Measurements from ENCODE around the gene PCSK4.
"Not testable (repeated sequence)": the region's sequence is repeated elsewhere in the genome, so short reads cannot be mapped to it uniquely, and the experiment has no call there.

PCSK4 gene

GRCh38 chr19:1499231-1499630 lies 9.1 kb upstream of the PCSK4 start:
- CTCF ChIA-PET; H3K9me3 ChIP-seq (ENCODE audit: control insufficient read depth, insufficient read depth, low read depth, low read length); H3K27ac ChIP-seq (ENCODE audit: extremely low read depth, low read depth, low read length); H3K4me3 ChIP-seq (ENCODE audit: low read depth, low read length); H3K36me3 ChIP-seq (ENCODE audit: control insufficient read depth in 2 of 2, insufficient read depth in 1 of 2, low read length in 2 of 2); POLR2A ChIA-PET; H3K4me1 ChIP-seq (ENCODE audit: control insufficient read depth, insufficient read depth, low read length): not testable (repeated sequence)

- Histone ChIP-seq H3K4me3 (ENCODE audit: low read depth, low read length) (no peak overlapping the region), H3K4me1 (ENCODE audit: control insufficient read depth, insufficient read depth, low read length) (no peaks in the 10 kb centered on the region; the same call in 1 of the 2 replicates), H3K36me3 (ENCODE audit: control insufficient read depth in 2 of 2, insufficient read depth in 1 of 2, low read length in 2 of 2) (no peaks in the 10 kb centered on the region), H3K9me3 (ENCODE audit: control insufficient read depth, insufficient read depth, low read depth, low read length) (no peaks in the 10 kb centered on the region), H3K27ac (ENCODE audit: extremely low read depth, low read depth, low read length) (no peak overlapping the region; the same call in 1 of the 2 replicates)
- ChIA-PET CTCF (interaction anchor here (0.6 kb wide), 1 partner anchor 17 kb away, joined by 4 read pairs; no protein-coding TSS in a partner anchor), POLR2A (no interaction called here)
- TF ChIP-seq TSHZ1 (tag by site-specific recombination; IDR thresholded peaks at IDR 0.05; ENCODE audit: borderline replicate concordance) (no peak), ZNF585B (tag by site-specific recombination; IDR thresholded peaks at IDR 0.05) (no peak), SP3 (tag by site-specific recombination; IDR thresholded peaks at IDR 0.05) (no peak), ZNF324 (tag by site-specific recombination; IDR thresholded peaks at IDR 0.05) (no peak), KLF10 (tag by site-specific recombination; IDR thresholded peaks at IDR 0.05) (no peak), PRDM6 (tag by site-specific recombination; IDR thresholded peaks at IDR 0.05) (no peak), ZNF747 (tag by site-specific recombination; IDR thresholded peaks at IDR 0.05) (no peak), PRDM4 (tag by site-specific recombination; IDR thresholded peaks at IDR 0.05) (no peak), ZNF426 (tag by site-specific recombination; IDR thresholded peaks at IDR 0.05) (no peak), CTCF (tag by site-specific recombination; IDR thresholded peaks at IDR 0.05) (no peak), ZNF677 (tag by site-specific recombination; IDR thresholded peaks at IDR 0.05) (no peak), HOXA7 (CRISPR knock-in tag; IDR thresholded peaks at IDR 0.05; ENCODE audit: borderline replicate concordance) (no peak), SCRT2 (tag by site-specific recombination; IDR thresholded peaks at IDR 0.05) (no peak), ZBTB21 (tag by site-specific recombination; IDR thresholded peaks at IDR 0.05) (no peak)
These were observed 7.6 kb upstream of the PCSK4 start for GRCh38 chr19:1497578-1498235.

All from HEK293 (cell line).